Body of pancreas (tissue), 4 donors: ENCODE data around the gene KRT79. TPM values are rescaled to one million over a fixed set of nuclear protein-coding genes. Genes with fewer than 3 reads are reported as not detected.

ENCODE experiments used
- ATAC-seq: fragments of 150-250 bp; one replicate; pipeline ENCODE4 v1.9.1; 2016
- DNase-seq, 4 donors: peaks; one replicate each; pipeline ENCODE4 v3.0.0-alpha.2; 2019
- H3K27ac ChIP-seq, 4 donors: fragments of 200-600 bp; sonication (generic); 1 replicate in 3 of 4; 2 replicates in 1 of 4; pipeline versions ENCODE4 v1.5.1 to v1.6.1; 2016 to 2019; ENCODE audit warnings: mild to moderate bottlenecking in 1 of 4, mixed read lengths in 1 of 4, moderate library complexity in 1 of 4
- H3K27me3 ChIP-seq, 2 donors: fragments of 200-600 bp; sonication (generic); one replicate each; pipeline ENCODE4 v1.6.0; 2016; ENCODE audit warnings: mild to moderate bottlenecking in 1 of 2
- H3K36me3 ChIP-seq, 2 donors: fragments of 200-600 bp; sonication (generic); replicated peaks in 1 of 2; 2 replicates each; pipeline ENCODE4 v1.5.1; 2016; ENCODE audit warnings: low read depth in 2 of 2; ENCODE audit not compliant: insufficient read depth in 1 of 2
- H3K4me1 ChIP-seq: fragments of 200-600 bp; sonication (generic); one replicate; pipeline ENCODE4 v1.6.0; 2016
- H3K4me3 ChIP-seq, 2 donors: fragments of 200-600 bp; sonication (generic); 1 replicate in 1 of 2; 2 replicates in 1 of 2; pipeline ENCODE4 v1.5.1; 2016 to 2019
- H3K9me3 ChIP-seq, 3 donors: fragments of 200-600 bp; sonication (generic); 1 replicate in 2 of 3; 2 replicates in 1 of 3; pipeline ENCODE4 v1.5.1; 2016
- CTCF ChIP-seq, 7 experiments: fragments of 450-650 bp in 4 of 7; fragments of 200-600 bp in 3 of 7; sonication (generic) in 3 of 7; IDR thresholded peaks; one replicate each; pipeline ENCODE4 v1.5.1; 2016 to 2019; ENCODE audit warnings: antibody characterized with exemption in 7 of 7
- POLR2A ChIP-seq, 3 donors: fragments of 450-650 bp; IDR thresholded peaks; one replicate each; pipeline ENCODE4 v1.6.1; 2016; ENCODE audit warnings: antibody characterized with exemption in 3 of 3, mild to moderate bottlenecking in 2 of 3
- WGBS, 2 donors: methylation state at CpG; one replicate each; pipeline ENCODE4 v1.1.5; 2017; 5-methylcytosine and 5-hydroxymethylcytosine counted together
- intact Hi-C: fragments of 100-400 bp; cut with DNase I; formaldehyde crosslinking; loops from one replicate; pipeline ENCODE4 v1.15.1; 2023
- total RNA-seq, 2 donors: library from RNA; depleted of rRNA; stranded (reverse); fragments of >200 nt; gene quantifications; one replicate each; pipeline ENCODE4 v1.1.0, GENCODE V29; 2016

Gene KRT79
- total RNA-seq, 2 donors from 2014 or later: not detected

- 31 to 41% methylated on average over 4 of the region's 4 CpGs for WGBS, 2 donors
- intact Hi-C loops: loop anchor here (5.0 kb wide), 1 partner anchor 291 kb away; no protein-coding TSS in a partner anchor
- Histone ChIP-seq H3K36me3 (no peaks in the 10 kb centered on the region), H3K4me3 (no peak overlapping the region), H3K27me3 (no peaks in the 10 kb centered on the region), H3K9me3 (no peaks in the 10 kb centered on the region), H3K27ac (peak overlapping the region; percentile 52 to 91 (median 87)), H3K4me1 (peaks cover 18% of the 10 kb centered on the region)
- DNase-seq (peak in 2 of 4 donors; percentile 38 to 68), ATAC-seq (no peak)
- TF ChIP-seq CTCF (IDR thresholded peaks at IDR 0.05): no peak
- TF ChIP-seq POLR2A (IDR thresholded peaks at IDR 0.05): no peak
Observed at GRCh38 chr12:52873513-52873831, 39.4 kb upstream of the KRT79 start.

- ATAC-seq (no peak), DNase-seq (no peak)
- Histone ChIP-seq H3K4me3 (no peak overlapping the region), H3K4me1 (peaks cover 17% of the 10 kb centered on the region), H3K9me3 (no peaks in the 10 kb centered on the region), H3K27ac (peak overlapping the region in 2 of 4 donors; percentile 88 to 91), H3K36me3 (no peaks in the 10 kb centered on the region), H3K27me3 (no peaks in the 10 kb centered on the region)
- WGBS, 2 donors: 87% methylated on average over 11 to 13 of the region's 13 CpGs
- TF ChIP-seq CTCF (IDR thresholded peaks at IDR 0.05): no peak
- no peak for TF ChIP-seq POLR2A (IDR thresholded peaks at IDR 0.05)
- intact Hi-C loops: loop anchor here (5.0 kb wide), 1 partner anchor 291 kb away; no protein-coding TSS in a partner anchor
Observed at GRCh38 chr12:52872644-52873389, 38.7 kb upstream of the KRT79 start.

GRCh38 chr12:52871291-52872039 lies 37.4 kb upstream of the KRT79 start:
- no peaks in the 10 kb centered on the region for H3K27me3 ChIP-seq
- ATAC-seq: no peak

More at GRCh38 chr12:52871291-52872039, 37.4 kb upstream of the KRT79 start:
- 68 to 78% methylated on average over 7 to 9 of the region's 9 CpGs for WGBS, 2 donors
- Histone ChIP-seq H3K4me1 (peaks cover 17% of the 10 kb centered on the region), H3K27ac (peak overlapping the region in 1 of 4 donors; percentile 0), H3K36me3 (no peaks in the 10 kb centered on the region), H3K9me3 (no peaks in the 10 kb centered on the region), H3K4me3 (no peak overlapping the region)
- DNase-seq: no peak
- intact Hi-C loops: loop anchor here (5.0 kb wide), 1 partner anchor 289 kb away; no protein-coding TSS in a partner anchor
- no peak for TF ChIP-seq CTCF (IDR thresholded peaks at IDR 0.05)
- no peak for TF ChIP-seq POLR2A (IDR thresholded peaks at IDR 0.05)
